ENCODE data around the gene DYNC1H1.

DNA sequence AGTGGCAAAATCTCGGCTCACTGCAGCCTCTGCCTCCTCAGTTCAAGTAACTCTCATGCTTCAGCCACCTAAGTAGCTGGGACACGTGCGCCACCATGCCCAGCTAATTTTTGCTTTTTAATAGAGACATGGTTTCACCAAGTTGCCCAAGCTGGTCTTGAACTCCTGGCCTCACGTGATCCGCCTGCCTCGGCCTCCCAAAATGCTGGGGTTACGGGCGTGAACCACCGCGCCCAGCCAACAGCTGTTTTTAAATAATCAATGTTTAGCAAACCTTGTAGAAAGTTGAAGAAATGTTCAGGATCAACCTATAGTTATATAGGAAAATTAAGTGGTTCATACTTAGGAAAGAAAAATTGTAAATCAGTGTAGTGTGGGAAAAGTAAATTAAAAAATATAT lies 128.4 kb downstream of the DYNC1H1 start:
- TF ChIP-seq, protein P1, sequence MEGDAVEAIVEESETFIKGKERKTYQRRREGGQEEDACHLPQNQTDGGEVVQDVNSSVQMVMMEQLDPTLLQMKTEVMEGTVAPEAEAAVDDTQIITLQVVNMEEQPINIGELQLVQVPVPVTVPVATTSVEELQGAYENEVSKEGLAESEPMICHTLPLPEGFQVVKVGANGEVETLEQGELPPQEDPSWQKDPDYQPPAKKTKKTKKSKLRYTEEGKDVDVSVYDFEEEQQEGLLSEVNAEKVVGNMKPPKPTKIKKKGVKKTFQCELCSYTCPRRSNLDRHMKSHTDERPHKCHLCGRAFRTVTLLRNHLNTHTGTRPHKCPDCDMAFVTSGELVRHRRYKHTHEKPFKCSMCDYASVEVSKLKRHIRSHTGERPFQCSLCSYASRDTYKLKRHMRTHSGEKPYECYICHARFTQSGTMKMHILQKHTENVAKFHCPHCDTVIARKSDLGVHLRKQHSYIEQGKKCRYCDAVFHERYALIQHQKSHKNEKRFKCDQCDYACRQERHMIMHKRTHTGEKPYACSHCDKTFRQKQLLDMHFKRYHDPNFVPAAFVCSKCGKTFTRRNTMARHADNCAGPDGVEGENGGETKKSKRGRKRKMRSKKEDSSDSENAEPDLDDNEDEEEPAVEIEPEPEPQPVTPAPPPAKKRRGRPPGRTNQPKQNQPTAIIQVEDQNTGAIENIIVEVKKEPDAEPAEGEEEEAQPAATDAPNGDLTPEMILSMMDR (IDR thresholded peaks at IDR 0.05), result no peak
- TF ChIP-seq POLR2AphosphoS5 (IDR thresholded peaks at IDR 0.05), result no peak
- TF ChIP-seq POLR2A (IDR thresholded peaks at IDR 0.05), result no peak
